Putamen (tissue), 1 donor: ENCODE data around the gene TTC22.

Experiments used
- DNase-seq: peaks from one replicate; pipeline ENCODE4 v3.0.0-alpha.2; 2016; ENCODE audit warnings: low spot score

TTC22 gene

GRCh38 chr1:54751426-54751825, 49.7 kb downstream of the TTC22 start:
- DNase-seq = no peak

- no peak for DNase-seq
Measured at GRCh38 chr1:54750596-54750995, 50.5 kb downstream of the TTC22 start.

GRCh38 chr1:54748094-54748835, 52.9 kb downstream of the TTC22 start:
- DNase-seq = no peak

- no peak for DNase-seq
Measured at GRCh38 chr1:54745864-54746263, 55.3 kb downstream of the TTC22 start.

- no peak for DNase-seq
Measured at GRCh38 chr1:54745274-54745673, 55.8 kb downstream of the TTC22 start.

GRCh38 chr1:54744696-54745095, 56.4 kb downstream of the TTC22 start:
- no peak for DNase-seq

- no peak for DNase-seq
Measured at GRCh38 chr1:54743416-54744226, 57.5 kb downstream of the TTC22 start.

GRCh38 chr1:54742282-54742681, 58.8 kb downstream of the TTC22 start:
- no peak for DNase-seq

GRCh38 chr1:54741531-54741930, 59.6 kb downstream of the TTC22 start:
- DNase-seq = no peak

- DNase-seq = no peak
Measured at GRCh38 chr1:54738244-54738643, 62.9 kb downstream of the TTC22 start.

GRCh38 chr1:54736685-54737084, 64.4 kb downstream of the TTC22 start:
- no peak for DNase-seq
